Right lobe of liver (tissue), 6 donors: ENCODE results near the gene TSPAN18. TPM values are rescaled to one million over a fixed set of nuclear protein-coding genes. Genes with fewer than 3 reads are reported as not detected.

Experiments used
- ATAC-seq, 4 donors: fragments of 200-7000 bp; cut with Tn5 transposase; one replicate each; pipeline ENCODE4 v1.9.1; 2020; ENCODE audit warnings: mild to moderate bottlenecking in 4 of 4, moderate library complexity in 4 of 4
- DNase-seq, 3 donors: peaks; one replicate each; pipeline ENCODE4 v3.0.0-alpha.2; 2020
- H3K27ac ChIP-seq, 3 donors: fragments of 200-600 bp; one replicate each; pipeline ENCODE4 v1.8.0; 2022
- H3K27me3 ChIP-seq, 2 donors: fragments of 200-600 bp; one replicate each; pipeline ENCODE4 v1.8.0; 2022
- H3K36me3 ChIP-seq, 4 donors: fragments of 200-600 bp; sonication (generic) in 1 of 4; one replicate each; pipeline versions ENCODE4 v1.5.1 to v1.8.0; 2017 to 2022; ENCODE audit warnings: control low read depth in 1 of 4
- H3K4me1 ChIP-seq, 4 donors: fragments of 200-600 bp; sonication (generic) in 1 of 4; one replicate each; pipeline versions ENCODE4 v1.5.1 to v1.8.0; 2017 to 2022; ENCODE audit warnings: control low read depth in 1 of 4
- H3K4me3 ChIP-seq, 3 donors: fragments of 200-600 bp; one replicate each; pipeline ENCODE4 v1.8.0; 2022
- H3K9me3 ChIP-seq, 4 donors: fragments of 200-600 bp; sonication (generic) in 1 of 4; one replicate each; pipeline versions ENCODE4 v1.5.1 to v1.8.0; 2017 to 2022; ENCODE audit warnings: control low read depth in 1 of 4
- CTCF ChIP-seq, 4 donors: fragments of 200-600 bp in 3 of 4; fragments of 450-650 bp in 1 of 4; IDR thresholded peaks; one replicate each; pipeline versions ENCODE4 v1.5.1 to v1.8.0; 2016 to 2022; ENCODE audit warnings: antibody characterized with exemption in 4 of 4, mild to moderate bottlenecking in 2 of 4
- POLR2A ChIP-seq: fragments of 450-650 bp; IDR thresholded peaks from one replicate; pipeline ENCODE4 v1.6.1; 2017; ENCODE audit warnings: antibody characterized with exemption, mild to moderate bottlenecking
- WGBS: methylation state at CpG from one replicate; pipeline ENCODE4 v1.1.6; 2018; ENCODE audit warnings: low coverage, low lambda C conversion rate; ENCODE audit not compliant: insufficient coverage; ENCODE audit errors: missing lambda C conversion rate; 5-methylcytosine and 5-hydroxymethylcytosine counted together
- intact Hi-C, 2 donors: fragments of 100-400 bp; cut with DNase I; formaldehyde crosslinking; loops; one replicate each; pipeline versions ENCODE4 v1.11.2 to v1.14.1; 2022
- total RNA-seq, 6 experiments: library from RNA; depleted of rRNA in 2 of 6; stranded (reverse); fragments of >200 nt in 2 of 6; fragmentation: NEBNext Ultra II Directional in 3 of 6; extraction: Animal tissue kit (Norgen Biotek cat#: 25700) in 3 of 6; gene quantifications; one replicate each; pipeline versions ENCODE4 v1.1.0 to v1.2.4, GENCODE V29; 2016 to 2023
- donor health status: DM: no; HTN: yes; CAD: no.
- donor health status: DM: no; HTN: no; CAD: no.
- donor health status: DM: no; HTN: no; CAD: no.
- donor health status: DM: no; HTN: yes; CAD: no.
- donor health status: DM: no; HTN: yes; CAD: no.

TSPAN18 gene
- total RNA-seq, 6 experiments from 2014 or later = 3.4 to 10.6 (median 5.3) TPM

- DNase-seq (peak in 1 of 3 donors; percentile 51), ATAC-seq (peak; percentile 12 to 31 (median 24))
- 10% methylated on average over 4 of the region's 57 CpGs for WGBS
- Histone ChIP-seq H3K27ac (peak overlapping the region; percentile 58 to 71 (median 66)), H3K27me3 (peaks cover 0 to 13% of the 10 kb centered on the region in 2 donors), H3K4me1 (peaks cover 0 to 6% (median 0%) of the 10 kb centered on the region in 4 donors), H3K9me3 (no peaks in the 10 kb centered on the region), H3K36me3 (no peaks in the 10 kb centered on the region), H3K4me3 (peak overlapping the region; percentile 48 to 57 (median 53))
- TF ChIP-seq CTCF (IDR thresholded peaks at IDR 0.05) (peak in 3 of 4 donors; percentile 24 to 29 (median 26)), POLR2A (no peak)
- intact Hi-C loops = no loop called here
Measured at GRCh38 chr11:44949160-44950030, 222.6 kb downstream of the TSPAN18 start.

GRCh38 chr11:44950031-44950624 lies 223.4 kb downstream of the TSPAN18 start:
- DNase-seq (peak in 2 of 3 donors; percentile 54 to 57), ATAC-seq (peak in 2 of 4 donors; percentile 2 to 3)
- Histone ChIP-seq H3K4me3 (peak overlapping the region; percentile 48 to 57 (median 53)), H3K36me3 (no peaks in the 10 kb centered on the region), H3K27me3 (peaks cover 0 to 13% of the 10 kb centered on the region in 2 donors), H3K4me1 (peaks cover 0 to 6% (median 0%) of the 10 kb centered on the region in 4 donors), H3K27ac (peak overlapping the region; percentile 58 to 71 (median 66)), H3K9me3 (no peaks in the 10 kb centered on the region)
- intact Hi-C loops = no loop called here
- WGBS = 0% methylated on average over 5 of the region's 63 CpGs
- TF ChIP-seq CTCF (IDR thresholded peaks at IDR 0.05) (no peak), POLR2A (no peak)

GRCh38 chr11:44950625-44951476 lies 224.1 kb downstream of the TSPAN18 start, which contains the start of gene TP53I11:
Gene TP53I11 (minus strand): TSS chr11:44950883. CDS start chr11:44938335, 12,548 bp downstream.
- no peaks in the 10 kb centered on the region for H3K36me3 ChIP-seq

More at GRCh38 chr11:44950625-44951476, 224.1 kb downstream of the TSPAN18 start, which contains the start of gene TP53I11:
- H3K4me1 ChIP-seq = peaks cover 0 to 6% (median 0%) of the 10 kb centered on the region in 4 donors
- peak; percentile 64 to 79 (median 72) for ATAC-seq
- TF ChIP-seq POLR2A (peak; percentile 80), CTCF (IDR thresholded peaks at IDR 0.05) (peak; percentile 34 to 75 (median 56))
- H3K27ac ChIP-seq = peak within 1 kb of the TSS; percentile 58 to 71 (median 66)
- peak; percentile 71 to 86 (median 79) for DNase-seq
- H3K27me3 ChIP-seq = peaks cover 0 to 13% of the 10 kb centered on the region in 2 donors
- intact Hi-C loops = no loop called here
- 56% methylated on average over 4 of the region's 83 CpGs for WGBS
- H3K4me3 ChIP-seq = peak within 1 kb of the TSS; percentile 48 to 57 (median 53)
- no peaks in the 10 kb centered on the region for H3K9me3 ChIP-seq
